Activated naive CD8-positive, alpha-beta T cell treated with anti-CD3 and anti-CD28 coated beads, Interleukin-2, amount 10 ng/mL, durations not matched to agents 7 days and 5 days (primary cell): ENCODE measurements around the gene FST. TPM values are rescaled to one million over a fixed set of nuclear protein-coding genes. Genes with fewer than 3 reads are reported as not detected.
A peak's percentile ranks its signal among the peaks of the same experiment; 100 is the strongest.

Experiments
- ATAC-seq: fragments of 150-1000 bp; cut with Tn5 transposase; one replicate; pipeline ENCODE4 v1.10.0; 2021; ENCODE audit warnings: low read depth, moderate library complexity
- POLR2A ChIA-PET: fragments of 350-600 bp; sonication (Branson Sonifier 250); formaldehyde crosslinking; loops from one replicate; lab custom pipeline; 2021; ENCODE audit warnings: antibody characterized with exemption; lab: Charles Lee
- DNase-seq: peaks from one replicate; pipeline ENCODE4 v3.0.0; 2021
- H3K27ac Mint-ChIP-seq: one replicate; pipeline ENCODE4 v1.8.0; 2022; ENCODE audit warnings: mild to moderate bottlenecking, mixed read lengths
- H3K27me3 Mint-ChIP-seq: one replicate; pipeline ENCODE4 v1.8.0; 2022; ENCODE audit warnings: mild to moderate bottlenecking, moderate library complexity, mixed read lengths
- H3K36me3 Mint-ChIP-seq: one replicate; pipeline ENCODE4 v1.8.0; 2021; ENCODE audit warnings: mild to moderate bottlenecking, mixed read lengths
- H3K4me1 Mint-ChIP-seq: one replicate; pipeline ENCODE4 v1.8.0; 2021; ENCODE audit warnings: mixed read lengths
- H3K4me3 Mint-ChIP-seq: one replicate; pipeline ENCODE4 v1.8.0; 2022; ENCODE audit warnings: mild to moderate bottlenecking, moderate library complexity, mixed read lengths
- H3K9me3 Mint-ChIP-seq: one replicate; pipeline ENCODE4 v1.8.0; 2021; ENCODE audit warnings: mixed read lengths
- total RNA-seq, 2 experiments: library from RNA; stranded (reverse); gene quantifications; one replicate each; pipeline ENCODE4 v1.2.3, GENCODE V29; 2021

The FST gene, protein sequence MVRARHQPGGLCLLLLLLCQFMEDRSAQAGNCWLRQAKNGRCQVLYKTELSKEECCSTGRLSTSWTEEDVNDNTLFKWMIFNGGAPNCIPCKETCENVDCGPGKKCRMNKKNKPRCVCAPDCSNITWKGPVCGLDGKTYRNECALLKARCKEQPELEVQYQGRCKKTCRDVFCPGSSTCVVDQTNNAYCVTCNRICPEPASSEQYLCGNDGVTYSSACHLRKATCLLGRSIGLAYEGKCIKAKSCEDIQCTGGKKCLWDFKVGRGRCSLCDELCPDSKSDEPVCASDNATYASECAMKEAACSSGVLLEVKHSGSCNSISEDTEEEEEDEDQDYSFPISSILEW
- total RNA-seq = under 1 TPM in 1 of 2 experiments, not detected in 1; 0.28 TPM

GRCh38 chr5:53480416-53481158 is at the start of gene FST:
TSS of gene FST (plus strand) at chr5:53480629. CDS start at chr5:53480792, 163 bp downstream.
- ATAC-seq (no peak), DNase-seq (peak; percentile 49)
- no peak within 1 kb of the TSS for H3K27ac Mint-ChIP-seq
- H3K4me1 Mint-ChIP-seq = peaks cover 21% of the 10 kb centered on the region
- no peaks in the 10 kb centered on the region for H3K36me3 Mint-ChIP-seq
- H3K27me3 Mint-ChIP-seq = peaks cover 68% of the 10 kb centered on the region
- POLR2A ChIA-PET = interaction anchor here (0.7 kb wide), 1 partner anchor 830 kb away, joined by 5 read pairs; the partner anchor contains the start of gene ARL15
- no peaks in the 10 kb centered on the region for H3K9me3 Mint-ChIP-seq
- peak within 1 kb of the TSS; percentile 88 for H3K4me3 Mint-ChIP-seq

DNA sequence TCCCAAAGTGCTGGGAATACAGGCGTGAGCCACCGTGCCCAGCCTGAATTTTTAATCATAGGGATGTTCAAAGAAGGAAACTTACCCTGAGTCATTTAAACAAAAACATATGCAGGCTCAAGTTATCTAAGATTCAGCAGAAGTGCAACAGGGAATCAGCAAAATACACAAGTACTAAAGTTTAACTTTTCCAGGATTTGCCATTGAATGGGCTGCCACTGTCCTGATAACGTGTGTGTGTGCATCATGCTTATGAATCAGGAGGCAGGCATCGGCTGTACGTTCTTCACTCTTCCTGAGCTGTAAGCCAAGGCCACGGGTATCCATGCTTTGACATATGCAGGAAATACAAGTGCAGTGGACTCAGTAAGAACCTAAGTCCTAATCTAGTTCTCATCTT is 48.8 kb upstream of the FST start:
- DNase-seq = no peak
- no peak overlapping the region for H3K27ac Mint-ChIP-seq
- H3K9me3 Mint-ChIP-seq = no peaks in the 10 kb centered on the region
- H3K27me3 Mint-ChIP-seq = peaks cover 17% of the 10 kb centered on the region
- POLR2A ChIA-PET = no interaction called here
- H3K4me1 Mint-ChIP-seq = no peaks in the 10 kb centered on the region
- no peak overlapping the region for H3K4me3 Mint-ChIP-seq
- no peak for ATAC-seq
- H3K36me3 Mint-ChIP-seq = no peaks in the 10 kb centered on the region

DNA sequence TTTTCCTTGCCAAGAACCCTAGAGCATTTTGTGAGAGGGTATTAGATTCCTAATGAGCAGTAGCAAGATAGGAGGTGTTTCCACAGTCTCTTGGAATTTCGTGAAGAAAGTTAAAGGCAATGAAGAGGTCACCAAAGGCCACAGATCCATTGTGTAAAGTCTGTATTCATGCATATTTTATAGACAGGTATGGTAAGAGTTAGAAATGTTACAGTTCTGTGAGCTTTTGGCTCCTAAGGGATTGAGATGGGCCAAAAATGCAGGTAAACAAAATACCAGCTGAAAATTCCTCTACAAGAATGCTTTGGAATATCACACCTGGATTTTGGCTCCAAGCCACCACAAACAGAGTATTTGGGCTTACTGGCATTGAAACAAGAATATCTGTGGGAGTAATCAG is 47.4 kb upstream of the FST start:
- peaks cover 11% of the 10 kb centered on the region for H3K27me3 Mint-ChIP-seq
- no peaks in the 10 kb centered on the region for H3K36me3 Mint-ChIP-seq
- no peak for ATAC-seq
- H3K4me3 Mint-ChIP-seq = no peak overlapping the region
- no peaks in the 10 kb centered on the region for H3K9me3 Mint-ChIP-seq
- no peak for DNase-seq
- no peaks in the 10 kb centered on the region for H3K4me1 Mint-ChIP-seq
- POLR2A ChIA-PET = no interaction called here
- no peak overlapping the region for H3K27ac Mint-ChIP-seq

DNA sequence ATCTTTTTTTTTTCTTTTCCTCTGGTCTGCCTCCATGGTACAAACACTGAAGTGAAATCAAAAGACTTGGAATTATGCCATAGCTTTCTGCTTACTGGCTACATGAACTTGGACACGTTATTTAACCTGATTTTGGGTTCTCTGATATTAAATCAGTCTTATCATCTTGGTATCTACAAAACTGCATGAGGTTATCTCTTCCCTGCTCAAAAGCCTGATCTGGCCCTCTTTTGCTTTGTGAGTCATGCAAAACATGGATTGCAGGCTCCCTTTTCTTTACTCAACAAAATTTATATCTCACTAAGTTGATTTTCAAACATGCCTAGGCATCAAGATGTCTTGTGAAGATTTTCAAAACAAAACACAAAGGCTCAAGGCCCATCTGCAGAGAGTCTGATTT is 45.9 kb upstream of the FST start:
- POLR2A ChIA-PET = no interaction called here
- ATAC-seq = no peak
- Mint-ChIP-seq H3K27ac (no peak overlapping the region), H3K4me3 (no peak overlapping the region), H3K9me3 (no peaks in the 10 kb centered on the region), H3K4me1 (no peaks in the 10 kb centered on the region), H3K27me3 (peaks cover 1% of the 10 kb centered on the region), H3K36me3 (no peaks in the 10 kb centered on the region)
- no peak for DNase-seq

GRCh38 chr5:53436480-53437191 is 43.8 kb upstream of the FST start:
- no peaks in the 10 kb centered on the region for H3K9me3 Mint-ChIP-seq
- POLR2A ChIA-PET = no interaction called here
- no peak overlapping the region for H3K27ac Mint-ChIP-seq
- ATAC-seq = no peak
- H3K4me3 Mint-ChIP-seq = no peak overlapping the region
- no peaks in the 10 kb centered on the region for H3K4me1 Mint-ChIP-seq
- H3K27me3 Mint-ChIP-seq = peaks cover 3% of the 10 kb centered on the region
- no peaks in the 10 kb centered on the region for H3K36me3 Mint-ChIP-seq
- no peak for DNase-seq

DNA sequence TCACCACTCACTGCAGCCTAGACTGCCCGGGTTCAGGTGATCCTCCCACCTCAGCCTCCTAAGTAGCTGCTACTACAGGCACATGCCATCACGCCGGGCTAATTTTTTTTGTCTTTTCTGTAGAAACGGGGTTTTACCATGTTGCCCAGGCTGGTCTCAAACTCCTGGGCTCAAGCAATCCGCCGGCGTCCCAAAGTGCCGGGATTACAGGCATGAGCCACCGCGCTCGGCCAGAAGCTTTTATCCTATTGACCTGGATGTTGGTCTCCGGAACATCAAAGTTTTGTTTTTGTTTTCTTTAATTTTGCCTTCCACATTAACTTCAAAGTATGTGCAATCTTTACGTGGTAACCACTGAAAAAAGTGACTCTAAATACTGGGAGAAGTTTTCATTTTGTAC is 42.4 kb upstream of the FST start:
- no peak overlapping the region for H3K27ac Mint-ChIP-seq
- ATAC-seq (no peak), DNase-seq (no peak)
- H3K27me3 Mint-ChIP-seq = peaks cover 3% of the 10 kb centered on the region
- H3K36me3 Mint-ChIP-seq = no peaks in the 10 kb centered on the region
- H3K9me3 Mint-ChIP-seq = no peaks in the 10 kb centered on the region
- POLR2A ChIA-PET = no interaction called here
- H3K4me3 Mint-ChIP-seq = no peak overlapping the region
- H3K4me1 Mint-ChIP-seq = no peaks in the 10 kb centered on the region

DNA sequence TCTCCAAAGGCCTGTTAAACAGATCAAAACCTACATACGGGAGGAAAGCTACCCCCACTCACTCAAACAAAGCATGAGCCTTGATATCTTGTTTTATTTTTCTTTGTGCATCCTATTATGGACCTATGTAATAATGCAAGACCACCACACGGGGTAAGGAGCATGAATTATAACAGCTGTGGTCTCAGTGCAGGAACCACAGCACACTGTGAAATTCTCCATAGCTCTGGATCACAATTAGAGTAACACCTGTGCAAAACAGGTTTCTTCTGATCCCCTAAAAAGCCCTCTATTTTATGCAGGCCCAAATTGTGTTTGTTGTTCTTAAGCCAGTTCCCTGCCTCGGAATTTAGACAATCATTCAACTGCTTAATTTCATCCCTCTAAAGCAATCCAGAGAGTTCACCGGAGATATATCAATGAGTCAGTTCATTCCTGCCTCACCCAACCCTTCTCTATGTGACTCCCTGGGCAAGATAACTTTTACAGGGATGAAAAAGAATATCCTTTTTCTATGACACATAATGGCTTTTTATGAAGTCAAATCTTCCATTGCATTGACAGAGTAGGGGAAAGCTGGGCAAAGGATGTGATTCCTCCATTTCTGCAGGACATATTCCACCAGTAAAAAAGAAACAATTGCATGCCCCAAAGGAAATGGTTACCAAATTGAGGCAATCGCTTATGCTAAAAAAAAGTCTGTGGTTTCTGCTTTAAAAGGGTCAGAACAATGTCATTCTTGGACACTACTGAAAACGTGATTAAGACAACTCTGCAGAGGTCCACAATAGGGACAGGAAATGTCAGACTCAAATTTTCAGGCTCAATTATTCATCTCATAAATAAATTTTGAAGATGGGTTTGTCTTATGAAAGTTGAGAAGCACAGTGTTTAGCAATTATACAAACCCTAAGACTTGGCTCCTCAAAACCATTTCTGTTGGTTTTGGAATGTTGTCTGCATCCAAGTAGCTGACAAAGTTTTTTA is 41.6 kb upstream of the FST start:
- no peaks in the 10 kb centered on the region for H3K36me3 Mint-ChIP-seq
- H3K4me3 Mint-ChIP-seq = no peak overlapping the region
- ATAC-seq (no peak), DNase-seq (no peak)
- H3K9me3 Mint-ChIP-seq = no peaks in the 10 kb centered on the region
- POLR2A ChIA-PET = no interaction called here
- peaks cover 3% of the 10 kb centered on the region for H3K27me3 Mint-ChIP-seq
- no peak overlapping the region for H3K27ac Mint-ChIP-seq
- no peaks in the 10 kb centered on the region for H3K4me1 Mint-ChIP-seq

DNA sequence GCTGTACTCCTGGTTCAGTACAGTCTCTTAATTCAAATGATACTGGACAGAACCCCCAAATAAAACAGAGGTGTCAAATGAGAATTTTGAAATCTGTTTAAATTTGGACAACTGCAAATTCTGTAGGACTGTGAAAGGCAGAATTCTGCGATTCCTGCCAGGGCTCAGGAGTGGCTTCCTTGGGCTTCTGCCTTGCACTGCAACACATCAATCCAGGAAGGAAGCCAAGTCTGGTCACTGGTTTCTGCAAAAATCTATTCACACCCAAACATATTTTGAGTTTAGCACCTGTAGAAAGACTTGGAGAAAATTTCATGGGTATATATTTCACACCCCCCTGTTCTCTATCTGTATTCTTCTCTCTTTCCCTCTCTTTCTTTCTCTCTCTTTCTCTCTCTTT is 37.5 kb upstream of the FST start:
- Mint-ChIP-seq H3K27me3 (peaks cover 6% of the 10 kb centered on the region), H3K4me3 (no peak overlapping the region), H3K9me3 (no peaks in the 10 kb centered on the region), H3K27ac (no peak overlapping the region), H3K4me1 (no peaks in the 10 kb centered on the region), H3K36me3 (no peaks in the 10 kb centered on the region)
- DNase-seq (no peak), ATAC-seq (no peak)
- POLR2A ChIA-PET = no interaction called here

GRCh38 chr5:53445569-53445968 is 34.9 kb upstream of the FST start:
- POLR2A ChIA-PET = no interaction called here
- Mint-ChIP-seq H3K4me1 (no peaks in the 10 kb centered on the region), H3K27ac (no peak overlapping the region), H3K36me3 (no peaks in the 10 kb centered on the region), H3K27me3 (peaks cover 10% of the 10 kb centered on the region), H3K9me3 (no peaks in the 10 kb centered on the region), H3K4me3 (no peak overlapping the region)
- no peak for DNase-seq
- ATAC-seq = no peak

DNA sequence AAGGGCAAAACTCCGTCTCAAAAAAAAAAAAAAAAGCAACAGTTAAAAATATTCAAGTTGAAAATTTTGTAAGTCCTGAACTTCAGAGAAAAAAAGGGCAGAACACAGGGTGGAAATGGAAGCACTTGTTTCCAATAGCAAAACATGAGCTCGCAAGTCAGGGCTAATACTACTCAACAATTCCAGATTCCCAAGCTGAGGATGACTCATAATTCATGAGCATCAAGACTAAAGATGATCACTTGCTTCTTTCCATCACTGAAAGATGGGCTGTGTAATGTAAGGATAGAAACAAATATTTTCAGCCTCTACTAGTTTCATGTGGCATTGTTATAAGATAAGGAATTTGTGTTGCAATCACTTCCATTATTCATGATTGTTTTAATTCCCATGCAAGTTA is 33.5 kb upstream of the FST start:
- POLR2A ChIA-PET = no interaction called here
- peaks cover 10% of the 10 kb centered on the region for H3K27me3 Mint-ChIP-seq
- H3K27ac Mint-ChIP-seq = no peak overlapping the region
- no peaks in the 10 kb centered on the region for H3K4me1 Mint-ChIP-seq
- DNase-seq (no peak), ATAC-seq (no peak)
- H3K9me3 Mint-ChIP-seq = no peaks in the 10 kb centered on the region
- no peaks in the 10 kb centered on the region for H3K36me3 Mint-ChIP-seq
- H3K4me3 Mint-ChIP-seq = no peak overlapping the region

- H3K9me3 Mint-ChIP-seq = no peaks in the 10 kb centered on the region
- no peaks in the 10 kb centered on the region for H3K36me3 Mint-ChIP-seq
- ATAC-seq (no peak), DNase-seq (no peak)
- POLR2A ChIA-PET = no interaction called here
- H3K27me3 Mint-ChIP-seq = peaks cover 10% of the 10 kb centered on the region
- H3K4me1 Mint-ChIP-seq = no peaks in the 10 kb centered on the region
- no peak overlapping the region for H3K4me3 Mint-ChIP-seq
- no peak overlapping the region for H3K27ac Mint-ChIP-seq
Observed at GRCh38 chr5:53448851-53449250, 31.6 kb upstream of the FST start.

- Mint-ChIP-seq H3K27ac (no peak overlapping the region), H3K4me3 (no peak overlapping the region), H3K9me3 (no peaks in the 10 kb centered on the region), H3K4me1 (no peaks in the 10 kb centered on the region), H3K27me3 (peaks cover 17% of the 10 kb centered on the region), H3K36me3 (no peaks in the 10 kb centered on the region)
- POLR2A ChIA-PET = no interaction called here
- no peak for ATAC-seq
- no peak for DNase-seq
Observed at GRCh38 chr5:53453898-53454718, 26.3 kb upstream of the FST start.
